ENCODE results near the gene AVP. TPM values are rescaled to one million over a fixed set of nuclear protein-coding genes. Genes with fewer than 3 reads are reported as not detected.

Gene AVP
- total and polyA plus RNA-seq, 2 of the 13 experiments (the other 11 are each of a cell fraction or from before 2014, with no cell fraction given), result 0.12 TPM; not detected in 1

DNA sequence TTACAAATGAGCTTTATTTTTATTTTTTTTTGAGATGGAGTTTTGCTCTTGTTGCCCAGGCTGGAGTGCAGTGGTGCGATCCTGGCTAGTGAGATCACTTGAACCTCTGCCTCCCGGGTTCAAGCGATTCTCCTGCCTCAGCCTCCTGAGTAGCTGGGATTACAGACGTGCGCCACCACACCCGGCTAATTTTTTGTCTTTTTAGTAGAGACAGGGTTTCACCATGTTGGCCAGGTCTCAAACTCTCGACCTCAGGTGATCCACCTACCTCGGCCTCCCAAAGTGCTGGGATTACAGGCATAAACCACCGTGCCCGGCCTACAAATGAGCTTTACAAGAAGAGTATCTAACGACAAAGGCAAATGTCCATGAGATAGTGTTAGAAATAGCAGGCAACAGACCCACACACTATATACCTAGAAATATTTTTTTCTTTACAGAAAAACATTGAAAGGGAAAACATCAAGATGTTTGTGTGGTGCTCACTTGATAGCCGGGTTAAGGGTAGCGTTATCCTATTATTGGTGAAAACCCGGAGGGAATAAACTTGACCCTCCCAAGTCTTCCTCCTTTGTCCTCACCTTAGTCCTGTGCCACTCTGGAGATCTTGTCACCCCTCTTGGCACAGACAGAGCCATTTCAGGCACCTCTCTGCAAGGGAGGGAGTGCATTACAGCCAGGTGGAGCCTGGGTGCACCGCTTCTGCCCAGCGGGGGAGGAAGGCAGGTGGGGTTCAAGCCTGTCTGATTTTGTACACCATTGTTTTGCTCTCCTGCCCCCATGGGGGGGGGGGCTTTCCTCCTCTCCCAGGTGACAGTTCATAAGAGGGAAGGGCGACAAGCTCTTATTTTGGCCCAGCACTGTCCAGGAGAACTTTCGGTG is 21.0 kb upstream of the AVP start (continued):
- TF ChIP-seq, protein P1, sequence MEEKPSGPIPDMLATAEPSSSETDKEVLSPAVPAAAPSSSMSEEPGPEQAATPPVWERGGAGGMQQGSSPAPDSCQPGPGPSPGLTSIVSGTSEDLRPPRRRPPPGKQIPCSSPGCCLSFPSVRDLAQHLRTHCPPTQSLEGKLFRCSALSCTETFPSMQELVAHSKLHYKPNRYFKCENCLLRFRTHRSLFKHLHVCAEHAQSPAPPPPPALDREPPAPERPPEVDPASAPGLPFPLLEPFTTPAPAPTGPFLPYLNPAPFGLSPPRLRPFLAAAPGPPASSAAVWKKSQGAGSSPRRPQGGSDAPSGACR (CRISPR knock-in tag; IDR thresholded peaks at IDR 0.05), result no peak
- TF ChIP-seq MBNL3 (CRISPR knock-in tag; conservative IDR thresholded peaks at IDR 0.05) (no peak), SMARCC2 (IDR thresholded peaks at IDR 0.05) (no peak), ZNF260 (CRISPR knock-in tag; IDR thresholded peaks at IDR 0.05; ENCODE audit: borderline replicate concordance, low read depth) (no peak), ZNF713 (CRISPR knock-in tag; IDR thresholded peaks at IDR 0.05) (no peak), HOXD1 (CRISPR knock-in tag; IDR thresholded peaks at IDR 0.05) (no peak), ZSCAN12 (CRISPR knock-in tag; IDR thresholded peaks at IDR 0.05) (no peak), IKZF1 (IDR thresholded peaks at IDR 0.05) (no peak), MED8 (CRISPR knock-in tag; IDR thresholded peaks at IDR 0.05; ENCODE audit: insufficient replicate concordance) (peak; percentile 60), DR1 (CRISPR knock-in tag; IDR thresholded peaks at IDR 0.05) (no peak), HIVEP1 (CRISPR knock-in tag; IDR thresholded peaks at IDR 0.05) (0 out of 2 replicates have a peak, but pooled peaks have one; percentile 37), THYN1 (CRISPR knock-in tag; IDR thresholded peaks at IDR 0.05; ENCODE audit: borderline replicate concordance, low read depth) (no peak), NRL (CRISPR knock-in tag; IDR thresholded peaks at IDR 0.05; ENCODE audit: borderline replicate concordance) (no peak), ZNF703 (CRISPR knock-in tag; IDR thresholded peaks at IDR 0.05; ENCODE audit: borderline replicate concordance) (0 out of 2 replicates have a peak, but pooled peaks have one; percentile 64), ZBTB8A (CRISPR knock-in tag; IDR thresholded peaks at IDR 0.05; ENCODE audit: borderline replicate concordance, low read depth) (no peak), KDM4B (CRISPR knock-in tag; IDR thresholded peaks at IDR 0.05) (no peak), ZNF33A (CRISPR knock-in tag; IDR thresholded peaks at IDR 0.05; ENCODE audit: borderline replicate concordance) (no peak), ELF4 (CRISPR knock-in tag; IDR thresholded peaks at IDR 0.05; ENCODE audit: borderline replicate concordance) (no peak)
- TF ChIP-seq, protein P2, sequence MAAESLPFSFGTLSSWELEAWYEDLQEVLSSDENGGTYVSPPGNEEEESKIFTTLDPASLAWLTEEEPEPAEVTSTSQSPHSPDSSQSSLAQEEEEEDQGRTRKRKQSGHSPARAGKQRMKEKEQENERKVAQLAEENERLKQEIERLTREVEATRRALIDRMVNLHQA (CRISPR knock-in tag; IDR thresholded peaks at IDR 0.05), result no peak
- TF ChIP-seq, protein P3, sequence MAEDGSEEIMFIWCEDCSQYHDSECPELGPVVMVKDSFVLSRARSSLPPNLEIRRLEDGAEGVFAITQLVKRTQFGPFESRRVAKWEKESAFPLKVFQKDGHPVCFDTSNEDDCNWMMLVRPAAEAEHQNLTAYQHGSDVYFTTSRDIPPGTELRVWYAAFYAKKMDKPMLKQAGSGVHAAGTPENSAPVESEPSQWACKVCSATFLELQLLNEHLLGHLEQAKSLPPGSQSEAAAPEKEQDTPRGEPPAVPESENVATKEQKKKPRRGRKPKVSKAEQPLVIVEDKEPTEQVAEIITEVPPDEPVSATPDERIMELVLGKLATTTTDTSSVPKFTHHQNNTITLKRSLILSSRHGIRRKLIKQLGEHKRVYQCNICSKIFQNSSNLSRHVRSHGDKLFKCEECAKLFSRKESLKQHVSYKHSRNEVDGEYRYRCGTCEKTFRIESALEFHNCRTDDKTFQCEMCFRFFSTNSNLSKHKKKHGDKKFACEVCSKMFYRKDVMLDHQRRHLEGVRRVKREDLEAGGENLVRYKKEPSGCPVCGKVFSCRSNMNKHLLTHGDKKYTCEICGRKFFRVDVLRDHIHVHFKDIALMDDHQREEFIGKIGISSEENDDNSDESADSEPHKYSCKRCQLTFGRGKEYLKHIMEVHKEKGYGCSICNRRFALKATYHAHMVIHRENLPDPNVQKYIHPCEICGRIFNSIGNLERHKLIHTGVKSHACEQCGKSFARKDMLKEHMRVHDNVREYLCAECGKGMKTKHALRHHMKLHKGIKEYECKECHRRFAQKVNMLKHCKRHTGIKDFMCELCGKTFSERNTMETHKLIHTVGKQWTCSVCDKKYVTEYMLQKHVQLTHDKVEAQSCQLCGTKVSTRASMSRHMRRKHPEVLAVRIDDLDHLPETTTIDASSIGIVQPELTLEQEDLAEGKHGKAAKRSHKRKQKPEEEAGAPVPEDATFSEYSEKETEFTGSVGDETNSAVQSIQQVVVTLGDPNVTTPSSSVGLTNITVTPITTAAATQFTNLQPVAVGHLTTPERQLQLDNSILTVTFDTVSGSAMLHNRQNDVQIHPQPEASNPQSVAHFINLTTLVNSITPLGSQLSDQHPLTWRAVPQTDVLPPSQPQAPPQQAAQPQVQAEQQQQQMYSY (CRISPR knock-in tag; IDR thresholded peaks at IDR 0.05), result no peak
- TF ChIP-seq, protein P4, sequence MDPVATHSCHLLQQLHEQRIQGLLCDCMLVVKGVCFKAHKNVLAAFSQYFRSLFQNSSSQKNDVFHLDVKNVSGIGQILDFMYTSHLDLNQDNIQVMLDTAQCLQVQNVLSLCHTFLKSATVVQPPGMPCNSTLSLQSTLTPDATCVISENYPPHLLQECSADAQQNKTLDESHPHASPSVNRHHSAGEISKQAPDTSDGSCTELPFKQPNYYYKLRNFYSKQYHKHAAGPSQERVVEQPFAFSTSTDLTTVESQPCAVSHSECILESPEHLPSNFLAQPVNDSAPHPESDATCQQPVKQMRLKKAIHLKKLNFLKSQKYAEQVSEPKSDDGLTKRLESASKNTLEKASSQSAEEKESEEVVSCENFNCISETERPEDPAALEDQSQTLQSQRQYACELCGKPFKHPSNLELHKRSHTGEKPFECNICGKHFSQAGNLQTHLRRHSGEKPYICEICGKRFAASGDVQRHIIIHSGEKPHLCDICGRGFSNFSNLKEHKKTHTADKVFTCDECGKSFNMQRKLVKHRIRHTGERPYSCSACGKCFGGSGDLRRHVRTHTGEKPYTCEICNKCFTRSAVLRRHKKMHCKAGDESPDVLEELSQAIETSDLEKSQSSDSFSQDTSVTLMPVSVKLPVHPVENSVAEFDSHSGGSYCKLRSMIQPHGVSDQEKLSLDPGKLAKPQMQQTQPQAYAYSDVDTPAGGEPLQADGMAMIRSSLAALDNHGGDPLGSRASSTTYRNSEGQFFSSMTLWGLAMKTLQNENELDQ (CRISPR knock-in tag; IDR thresholded peaks at IDR 0.05; ENCODE audit: borderline replicate concordance), result no peak

Measured in HepG2 (cell line).